Retina (tissue), 1 donor: ENCODE results near the gene TRIM10.

Experiments
- DNase-seq: peaks from one replicate; pipeline ENCODE4 v3.0.0-alpha.2; 2016

The TRIM10 gene, protein sequence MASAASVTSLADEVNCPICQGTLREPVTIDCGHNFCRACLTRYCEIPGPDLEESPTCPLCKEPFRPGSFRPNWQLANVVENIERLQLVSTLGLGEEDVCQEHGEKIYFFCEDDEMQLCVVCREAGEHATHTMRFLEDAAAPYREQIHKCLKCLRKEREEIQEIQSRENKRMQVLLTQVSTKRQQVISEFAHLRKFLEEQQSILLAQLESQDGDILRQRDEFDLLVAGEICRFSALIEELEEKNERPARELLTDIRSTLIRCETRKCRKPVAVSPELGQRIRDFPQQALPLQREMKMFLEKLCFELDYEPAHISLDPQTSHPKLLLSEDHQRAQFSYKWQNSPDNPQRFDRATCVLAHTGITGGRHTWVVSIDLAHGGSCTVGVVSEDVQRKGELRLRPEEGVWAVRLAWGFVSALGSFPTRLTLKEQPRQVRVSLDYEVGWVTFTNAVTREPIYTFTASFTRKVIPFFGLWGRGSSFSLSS

DNA sequence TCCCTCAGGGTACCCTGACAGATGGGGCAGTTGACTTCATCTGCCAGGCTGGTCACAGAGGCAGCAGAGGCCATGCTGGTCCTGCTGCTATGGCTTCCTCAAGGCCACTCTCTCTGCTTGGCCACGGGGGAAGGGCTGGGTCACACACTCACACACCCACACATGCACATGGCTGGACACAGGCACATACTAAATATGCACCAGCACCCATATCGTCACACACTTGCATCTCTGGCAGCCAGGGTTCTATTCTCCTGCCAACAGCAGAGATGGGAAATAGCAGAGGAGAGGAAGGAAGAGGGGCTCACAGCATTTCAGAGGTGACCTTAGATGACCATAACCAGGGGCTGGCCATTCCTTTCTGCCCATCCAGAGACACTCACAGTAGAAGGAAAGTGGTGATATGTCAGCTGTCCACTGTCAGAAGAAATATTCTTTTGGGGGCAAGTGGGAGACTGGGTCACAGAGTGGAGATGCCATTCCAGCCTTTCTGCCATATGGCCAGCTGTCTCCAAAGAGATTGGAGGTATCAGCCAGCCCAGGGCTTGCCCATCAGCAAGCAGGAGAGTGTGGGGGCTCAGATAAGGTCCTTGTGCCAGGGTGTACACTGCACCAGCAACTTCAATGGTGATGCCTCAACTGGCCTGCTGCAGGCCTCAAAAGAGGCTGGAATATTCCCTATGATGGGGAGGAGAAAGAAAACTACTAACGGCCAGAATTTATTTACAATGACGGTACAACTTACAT is at the start of gene TRIM10:
TRIM10 (minus strand) TSS at position 427 of the 747 bp plus-strand sequence; CDS start at position 74, 353 bp downstream.
- no peak for DNase-seq

DNA sequence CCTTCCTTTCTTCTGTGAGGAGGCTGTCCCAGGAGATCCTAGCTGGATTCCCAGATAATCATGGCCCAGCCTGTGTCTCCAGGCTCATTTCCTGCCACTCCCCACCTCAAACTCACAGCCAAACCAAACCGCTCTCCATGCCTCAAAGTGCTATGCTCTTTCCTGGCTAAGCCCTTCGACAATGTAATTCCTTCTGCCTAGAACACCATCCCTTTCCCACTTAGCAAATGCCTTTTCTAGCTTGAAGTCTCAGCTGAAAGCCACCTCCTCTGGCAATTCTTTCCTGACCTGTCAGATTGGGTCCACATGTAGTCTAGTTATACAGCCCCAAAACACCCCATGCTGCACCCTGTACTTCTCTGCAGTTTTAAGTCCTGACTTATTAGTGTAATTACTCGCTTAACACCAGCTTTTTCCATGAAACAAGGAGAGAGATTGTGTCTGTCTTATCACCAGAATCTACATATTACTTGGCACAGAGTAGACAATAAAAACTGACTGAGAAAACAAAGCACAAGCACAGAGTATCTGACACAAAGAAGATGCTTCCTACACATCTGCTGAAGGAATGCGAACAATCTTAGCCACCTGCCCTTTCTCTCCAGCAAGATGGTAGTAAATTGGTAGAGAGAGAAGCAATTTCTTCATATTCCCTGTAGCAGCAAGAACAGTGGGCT is 46.7 kb upstream of the TRIM10 start:
- DNase-seq: no peak

DNA sequence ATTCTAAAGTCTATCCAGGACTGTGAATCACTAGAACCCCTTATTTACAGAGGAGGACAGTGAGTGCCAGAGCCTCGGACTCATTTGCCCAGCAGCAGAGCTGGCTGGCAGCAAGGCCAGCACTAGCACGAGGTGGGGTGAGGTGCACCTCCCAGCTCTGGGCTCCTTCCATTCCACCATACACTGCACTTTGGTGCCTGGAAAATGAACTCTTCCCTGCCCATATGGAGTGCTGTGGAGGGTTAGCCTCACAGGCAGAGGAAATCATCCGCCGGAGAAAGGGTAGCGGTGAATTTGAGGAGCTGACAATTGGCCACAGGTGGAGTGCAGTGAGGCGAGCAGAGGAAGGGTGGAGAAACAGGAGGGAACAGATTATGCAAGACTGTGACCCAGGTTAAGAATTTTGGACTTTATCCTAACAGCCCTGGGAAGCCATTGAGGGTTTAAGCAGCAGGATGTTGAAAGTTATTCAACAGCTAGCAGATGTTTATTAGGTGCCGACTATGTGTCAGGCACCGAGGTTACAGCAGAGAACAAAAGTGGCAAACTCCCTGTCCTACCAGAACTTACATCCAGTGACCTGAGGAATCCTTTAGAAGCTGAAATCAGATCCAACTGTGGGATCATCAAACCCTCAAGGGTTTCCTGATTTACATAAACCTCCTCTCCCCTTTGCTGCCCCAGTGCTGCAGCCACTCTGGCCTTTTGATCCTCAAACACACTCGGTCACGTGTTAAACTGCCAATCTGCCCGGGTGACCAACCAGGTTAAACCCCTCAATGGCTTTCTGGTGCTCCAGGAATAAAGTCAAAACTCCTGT is 46.0 kb upstream of the TRIM10 start:
- DNase-seq: peak; percentile 13

DNA sequence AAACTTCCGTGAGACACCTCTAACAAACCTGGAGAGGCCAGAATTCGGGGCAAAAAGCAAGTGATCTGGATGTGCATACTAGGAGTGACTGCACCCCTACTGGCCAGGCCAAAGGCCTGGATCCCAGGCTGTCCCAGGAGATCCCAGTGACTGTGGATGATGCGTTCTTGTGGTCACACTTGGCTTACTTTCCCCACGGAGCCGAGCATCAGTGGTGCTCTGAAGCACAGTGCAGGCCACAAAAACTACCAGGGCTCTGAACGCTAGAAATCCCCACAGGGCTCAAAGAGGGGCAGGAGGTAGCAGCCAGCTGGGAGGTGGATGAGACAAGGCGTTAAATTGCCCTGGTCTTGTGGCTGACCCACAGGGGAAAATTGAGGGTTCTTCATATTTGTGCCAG is 45.1 kb upstream of the TRIM10 start:
- no peak for DNase-seq

DNA sequence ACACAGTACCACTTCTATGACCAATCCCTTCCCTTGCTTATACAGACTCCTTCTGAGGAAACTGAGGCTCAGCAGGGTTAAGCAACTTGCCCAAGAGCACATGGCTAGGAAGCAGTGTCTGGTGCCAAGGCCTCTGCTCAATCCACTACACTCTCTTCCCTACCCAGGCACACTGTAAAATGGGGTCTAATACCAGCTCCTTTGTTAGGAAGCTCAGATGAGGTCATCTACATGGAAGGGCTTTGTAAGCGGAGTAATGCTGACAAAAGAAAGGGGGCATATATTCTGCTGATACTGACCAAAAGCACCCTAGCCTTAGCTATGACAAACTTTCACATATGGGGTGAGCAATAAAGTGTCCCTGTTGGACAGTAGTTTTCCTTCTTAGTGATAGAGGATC is 43.1 kb upstream of the TRIM10 start:
- DNase-seq: no peak

DNA sequence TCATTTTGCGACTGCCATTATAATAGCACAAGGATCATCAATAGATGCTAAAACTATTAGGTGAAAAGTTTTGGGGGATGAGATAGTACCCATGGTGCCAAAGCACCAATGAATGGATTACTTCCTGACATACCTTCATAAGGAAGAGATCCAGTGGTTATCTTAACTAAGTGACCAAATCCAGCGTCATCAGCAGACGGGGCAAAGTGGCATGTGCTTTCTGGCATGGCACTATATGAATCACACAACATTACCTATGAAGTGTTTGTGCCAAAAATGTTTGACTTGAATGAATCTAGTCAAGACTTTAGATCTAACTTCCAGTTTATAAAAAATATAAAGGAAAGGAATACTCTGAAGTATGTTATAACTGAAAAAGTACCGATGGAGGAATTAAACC is 41.4 kb upstream of the TRIM10 start:
- DNase-seq: no peak

DNA sequence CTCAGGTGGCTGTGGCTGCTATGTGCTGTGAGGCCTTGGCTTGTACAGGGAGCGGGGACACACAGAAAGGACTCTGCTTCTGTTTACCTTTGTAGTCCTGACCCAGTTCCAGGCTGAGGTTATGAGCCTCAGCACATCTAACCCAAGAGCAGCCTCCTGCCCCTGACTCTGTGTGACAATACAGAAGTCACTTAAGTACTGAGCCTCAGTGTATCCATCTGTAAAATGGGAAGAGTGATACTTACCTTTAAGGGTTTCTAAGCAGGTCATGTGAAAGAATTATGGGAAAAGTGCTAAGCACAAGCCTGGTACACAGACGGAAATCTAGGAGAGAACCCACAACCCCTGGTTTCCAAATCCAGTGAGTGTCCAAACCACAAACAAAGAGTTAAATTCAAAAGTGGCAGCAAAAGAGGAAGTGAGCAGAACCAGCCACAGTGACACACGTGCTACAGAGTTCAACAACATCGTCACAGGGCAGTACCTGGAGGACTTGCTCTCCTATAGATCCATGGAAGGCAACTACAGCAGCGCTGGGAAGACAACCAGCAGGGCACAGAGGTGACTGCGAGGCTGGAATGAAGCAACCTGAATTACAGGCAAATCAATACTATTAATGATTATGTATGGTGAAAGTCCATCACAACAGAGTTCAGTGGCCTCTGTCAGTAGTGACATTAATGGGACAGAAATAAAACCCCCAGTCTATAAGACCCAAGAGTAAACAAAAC is 39.7 kb upstream of the TRIM10 start:
- no peak for DNase-seq

DNA sequence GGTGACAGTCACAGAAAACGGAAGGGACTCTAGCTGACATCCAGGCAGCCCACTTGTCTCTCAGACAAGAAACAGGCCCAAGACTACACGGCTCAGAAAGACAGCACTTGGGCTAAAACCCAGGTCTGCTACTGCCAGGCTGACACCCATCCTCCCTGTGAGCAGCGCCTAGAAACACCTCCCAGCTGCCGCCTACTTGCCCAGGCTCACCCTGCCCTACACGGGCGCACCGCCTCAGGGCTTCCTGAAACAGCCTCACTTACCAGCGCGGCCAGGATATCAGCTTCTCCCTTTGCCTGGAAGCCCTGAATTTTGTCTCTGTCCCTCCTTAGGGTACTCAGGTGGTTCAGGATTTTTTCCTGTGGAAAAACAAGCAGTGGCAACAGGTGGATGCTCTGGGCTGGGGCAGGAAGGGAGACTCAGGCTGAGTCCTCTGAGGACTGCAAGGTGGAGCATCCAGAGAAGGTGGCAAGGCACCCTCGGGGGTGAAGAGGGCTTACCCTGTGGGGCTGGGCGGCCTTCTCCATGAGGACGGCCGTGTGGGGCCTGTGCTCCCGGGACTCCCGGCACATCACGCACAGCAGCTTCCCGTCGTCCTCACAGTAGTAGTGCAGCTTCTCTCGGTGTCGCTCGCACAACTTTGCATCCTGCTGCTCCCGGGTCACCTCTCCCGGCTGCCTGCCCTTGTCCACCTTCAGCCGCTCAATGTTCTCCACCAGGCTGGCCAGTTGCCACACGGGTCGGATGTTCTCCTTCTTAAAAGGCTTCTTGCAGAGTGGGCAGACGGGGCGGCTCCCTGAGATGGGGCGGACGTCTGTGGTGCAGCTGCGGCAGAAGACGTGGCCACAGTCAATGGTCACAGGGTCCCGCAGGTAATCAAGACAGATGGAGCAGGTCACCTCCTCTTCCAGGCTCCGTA is 37.4 kb upstream of the TRIM10 start:
- no peak for DNase-seq

DNA sequence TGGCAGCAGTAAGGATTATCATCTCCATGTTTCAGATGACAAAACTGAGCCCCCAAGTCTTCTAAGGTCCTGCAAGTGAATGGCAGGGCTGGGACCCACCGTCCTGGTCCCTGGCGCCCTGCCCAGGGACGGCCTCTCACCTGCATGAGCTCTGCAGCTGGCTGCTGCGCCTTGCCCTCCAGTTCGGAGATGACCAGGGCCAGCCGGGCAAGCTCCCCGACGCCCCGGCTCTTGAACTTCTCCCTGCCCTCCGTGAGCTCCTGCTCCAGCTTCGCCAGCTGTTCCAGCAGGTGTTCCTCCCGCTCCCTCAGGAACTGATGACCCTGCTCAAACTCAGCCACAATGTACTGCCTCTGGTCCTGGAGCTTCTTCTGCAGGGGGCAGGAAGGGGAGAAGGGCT is 35.4 kb upstream of the TRIM10 start:
- DNase-seq: no peak

DNA sequence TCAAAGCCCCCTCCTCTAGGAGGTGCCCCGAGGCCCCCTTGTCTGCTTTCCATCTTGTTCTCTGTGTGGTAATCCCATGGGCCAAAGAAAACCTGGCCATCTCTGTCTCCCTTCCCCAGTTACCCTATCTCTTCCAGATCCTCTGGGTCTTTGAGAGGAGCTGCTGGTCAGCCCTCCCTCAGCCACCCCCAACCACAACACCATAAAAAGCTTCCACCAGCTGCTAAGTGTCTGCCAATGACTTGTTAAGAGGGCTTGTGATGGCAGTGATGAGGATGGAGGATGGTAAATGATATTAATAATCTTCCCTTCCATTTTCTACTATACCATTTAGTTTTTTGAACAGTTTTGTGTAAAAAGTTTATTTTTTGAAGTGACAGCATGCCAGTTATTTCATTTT is 34.9 kb upstream of the TRIM10 start:
- no peak for DNase-seq

DNA sequence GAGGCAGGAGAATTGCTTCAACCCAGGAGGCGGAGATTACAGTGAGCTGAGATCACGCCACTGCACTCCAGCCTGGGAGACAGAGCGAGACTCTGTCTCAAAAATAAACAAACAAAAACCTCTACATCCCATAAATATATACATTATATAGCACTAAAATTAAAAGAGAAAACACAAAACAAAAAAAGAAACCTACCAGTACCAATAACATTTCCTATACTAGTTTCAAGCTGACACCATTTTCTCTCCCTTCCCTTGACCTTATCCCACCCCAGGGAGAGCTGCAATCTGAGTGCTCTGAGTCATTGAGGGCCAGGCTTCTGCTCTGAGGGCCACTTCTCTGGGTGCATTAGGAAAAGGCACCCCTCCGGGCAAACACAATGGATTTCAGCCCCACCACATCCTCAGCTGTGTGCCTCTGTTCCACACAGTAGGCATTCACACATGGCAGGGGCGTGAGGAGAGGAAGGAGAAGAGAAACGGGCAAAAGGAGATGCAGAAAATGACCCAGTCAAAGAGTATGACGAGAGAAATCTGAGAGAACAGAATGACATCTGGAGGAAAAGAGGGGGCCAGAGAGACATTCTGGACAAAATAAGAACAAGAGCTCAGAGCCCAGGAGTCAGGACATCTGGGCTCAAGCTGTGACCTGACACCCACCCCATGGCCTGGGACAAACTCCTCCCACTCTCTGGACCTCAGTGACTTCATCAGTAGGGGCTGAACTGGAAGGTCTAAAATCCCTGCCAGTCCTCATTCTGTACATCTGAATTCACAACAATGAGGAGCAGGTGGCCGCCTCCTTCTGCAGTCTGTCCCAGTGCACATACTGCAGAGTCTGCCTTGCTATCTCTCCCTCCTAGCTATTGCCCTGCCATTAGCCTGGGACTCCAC is 34.0 kb upstream of the TRIM10 start:
- peak; percentile 9 for DNase-seq

DNA sequence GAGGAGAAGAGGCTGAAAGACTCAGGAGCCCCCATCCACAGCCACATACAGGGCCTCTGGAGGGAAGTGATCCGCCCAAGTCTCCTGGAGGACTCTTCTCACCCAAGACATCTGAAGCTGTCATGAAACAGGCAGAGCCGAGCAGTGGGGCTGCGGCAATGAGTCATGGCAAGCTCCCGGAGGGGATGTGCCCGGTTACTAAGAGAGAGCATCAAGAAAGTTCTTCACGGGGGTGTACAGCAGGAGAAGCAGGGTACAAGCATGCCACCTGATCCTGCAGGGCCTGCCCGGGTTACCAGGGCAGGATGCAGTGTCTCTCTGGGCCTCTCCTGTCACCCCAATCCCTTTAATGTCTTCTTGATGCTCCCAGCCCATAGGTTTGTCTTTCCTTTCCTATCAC is 31.1 kb upstream of the TRIM10 start:
- DNase-seq: no peak

DNA sequence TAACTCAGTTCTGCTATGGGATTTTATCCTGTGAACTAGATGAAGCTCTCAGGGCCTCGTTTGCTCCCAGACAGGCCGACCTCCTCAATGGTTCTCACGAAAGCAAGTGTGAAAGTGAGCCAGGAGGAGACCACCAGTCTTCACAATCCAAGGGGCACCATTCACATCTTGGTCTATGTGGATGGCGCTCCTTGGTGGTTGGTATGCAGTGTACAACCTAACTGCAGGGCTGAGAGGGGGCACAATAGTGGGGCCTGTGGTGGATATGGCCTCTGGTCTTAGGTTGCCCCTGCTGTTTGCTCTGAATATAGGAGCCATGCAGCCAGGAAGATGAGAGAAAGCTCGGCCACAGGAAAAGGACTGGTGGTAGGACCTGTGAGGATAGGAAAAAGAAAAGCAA is 27.5 kb upstream of the TRIM10 start:
- no peak for DNase-seq

DNA sequence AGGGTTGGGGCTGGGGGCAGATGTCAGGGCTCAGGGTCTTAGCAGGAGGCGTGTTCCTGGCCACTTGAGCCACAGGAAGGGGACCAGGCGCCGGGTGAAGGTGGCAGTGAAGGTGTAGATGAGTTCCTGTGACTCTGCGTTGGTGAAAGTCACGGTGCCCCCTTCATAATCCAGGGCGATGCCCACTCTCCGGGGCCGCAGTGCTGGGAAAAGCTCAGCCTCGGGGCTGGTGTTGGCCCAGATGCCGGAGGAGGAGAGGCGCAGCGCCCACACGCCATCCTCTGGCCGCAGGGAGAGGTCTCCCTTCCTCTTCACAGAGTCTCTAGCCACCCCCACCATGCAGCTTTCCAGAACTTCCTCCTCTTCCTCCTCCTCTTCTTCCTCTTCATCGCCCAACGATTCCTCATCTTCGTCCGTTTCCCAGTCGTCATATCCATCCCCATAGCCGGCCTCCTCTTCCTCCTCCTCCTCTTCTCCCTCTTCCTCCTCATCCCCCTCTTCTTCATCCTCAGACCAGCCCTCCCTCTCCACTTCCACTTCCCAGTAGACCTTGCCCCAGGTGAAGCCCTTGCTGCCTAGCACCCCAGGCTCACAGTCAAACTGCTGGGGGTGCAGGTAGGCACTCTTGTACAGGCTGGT is 25.0 kb upstream of the TRIM10 start:
- no peak for DNase-seq

DNA sequence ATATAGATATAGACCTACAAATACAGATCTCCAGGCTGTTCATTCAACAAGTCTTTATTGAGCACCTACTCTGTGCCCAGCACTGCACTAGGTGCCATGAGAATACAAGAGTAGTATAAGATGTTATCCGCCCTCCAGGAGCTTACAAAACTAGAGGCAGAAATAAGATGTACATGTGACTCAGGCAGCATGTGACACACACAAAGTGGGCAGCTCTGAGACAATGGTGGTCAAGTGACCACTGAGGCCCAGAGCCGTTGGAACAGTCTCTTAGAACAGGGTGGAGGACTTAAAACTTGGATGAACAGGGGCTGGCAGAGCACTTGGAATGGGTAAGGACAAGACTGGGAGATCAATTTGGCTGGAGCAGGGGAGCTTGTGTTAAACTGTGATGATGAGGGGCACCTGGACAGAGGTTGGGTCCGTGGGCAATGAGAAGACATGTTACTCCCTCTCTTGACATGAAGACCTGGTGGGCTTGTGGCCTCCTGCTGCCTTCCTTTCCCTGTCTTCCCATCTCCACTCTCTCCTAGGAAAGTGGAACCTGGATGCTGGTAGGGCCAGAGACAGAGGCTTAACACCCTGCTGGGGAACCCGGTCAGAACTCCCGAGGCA is 23.5 kb upstream of the TRIM10 start:
- no peak for DNase-seq

DNA sequence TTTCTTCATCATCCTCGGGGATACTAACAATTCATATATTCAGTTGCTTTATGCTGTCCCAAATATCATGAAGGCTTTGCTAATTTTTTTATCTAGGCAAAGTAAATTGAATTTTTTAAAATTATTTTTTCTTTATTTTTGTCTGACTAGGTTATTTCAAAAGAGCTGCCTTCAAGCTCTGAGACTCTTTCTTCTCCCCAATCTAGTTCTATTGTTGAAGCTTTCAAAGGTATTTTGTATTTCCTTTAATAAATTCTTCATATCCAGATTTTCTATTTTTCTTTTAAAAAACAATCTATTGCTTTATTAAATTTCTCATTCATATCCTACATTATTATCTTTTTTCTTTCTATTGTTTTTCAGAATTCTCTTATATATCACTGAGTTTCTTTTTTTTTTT is 19.1 kb upstream of the TRIM10 start:
- DNase-seq: no peak

DNA sequence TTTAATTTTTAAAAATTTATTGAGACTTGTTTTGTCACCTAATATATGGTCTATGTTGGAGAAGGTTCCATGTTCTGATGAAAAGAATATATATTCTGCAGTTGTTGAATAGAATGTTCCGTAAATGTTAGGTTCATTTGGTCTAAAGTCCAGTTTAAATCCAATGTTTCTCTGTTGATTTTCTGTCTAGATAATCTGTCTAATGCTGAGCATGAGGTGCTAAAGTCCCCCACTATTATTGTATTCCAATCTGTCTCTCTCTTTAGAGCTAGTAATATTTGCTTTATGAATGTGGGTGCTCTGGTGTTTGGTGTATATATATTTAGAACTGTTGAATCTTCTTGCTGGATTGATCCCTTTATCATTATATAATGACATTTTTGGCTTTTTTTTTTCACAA is 17.8 kb upstream of the TRIM10 start:
- no peak for DNase-seq

DNA sequence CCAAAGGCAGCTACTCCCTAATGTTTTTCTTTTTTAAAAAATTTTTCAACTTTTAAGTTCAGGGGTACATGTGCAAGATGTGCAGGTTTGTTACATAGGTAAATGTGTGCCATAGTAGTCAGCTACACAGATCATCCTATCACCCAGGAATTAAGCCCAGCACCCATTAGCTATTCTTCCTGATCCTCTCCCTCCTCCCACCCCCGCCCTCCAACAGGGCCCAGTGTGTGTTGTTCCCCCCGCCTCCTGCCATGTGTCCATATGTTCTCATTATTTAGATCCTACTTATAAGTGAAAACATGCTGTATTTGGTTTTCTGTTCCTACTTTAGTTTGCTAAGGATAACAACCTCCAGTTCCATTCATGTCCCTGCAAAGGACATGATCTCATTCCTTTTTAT is 14.8 kb upstream of the TRIM10 start:
- DNase-seq: no peak

DNA sequence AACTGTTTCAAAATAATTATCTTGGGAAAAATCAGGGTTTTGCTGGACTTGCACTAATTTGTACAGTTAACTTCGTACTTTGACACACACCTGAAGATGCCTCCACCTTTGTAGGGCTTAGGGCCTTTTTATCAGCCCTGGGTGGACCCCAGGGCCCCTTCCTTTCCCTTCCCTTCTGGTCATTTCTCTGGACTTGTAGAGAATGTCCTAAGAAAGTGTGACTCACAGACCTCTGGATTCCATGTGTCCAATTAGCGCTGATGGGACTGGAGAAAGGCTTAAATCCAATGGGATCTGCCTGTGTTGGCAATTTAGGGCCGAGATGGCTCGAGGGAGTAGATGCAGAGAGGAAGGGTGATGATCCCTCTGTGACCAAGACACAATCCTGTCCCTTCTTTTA is 11.7 kb upstream of the TRIM10 start:
- no peak for DNase-seq
